ENCODE results near the gene ICAM1.
"Not testable (repeated sequence)": the region's sequence is repeated elsewhere in the genome, so short reads cannot be mapped to it uniquely, and the experiment has no call there.

DNA sequence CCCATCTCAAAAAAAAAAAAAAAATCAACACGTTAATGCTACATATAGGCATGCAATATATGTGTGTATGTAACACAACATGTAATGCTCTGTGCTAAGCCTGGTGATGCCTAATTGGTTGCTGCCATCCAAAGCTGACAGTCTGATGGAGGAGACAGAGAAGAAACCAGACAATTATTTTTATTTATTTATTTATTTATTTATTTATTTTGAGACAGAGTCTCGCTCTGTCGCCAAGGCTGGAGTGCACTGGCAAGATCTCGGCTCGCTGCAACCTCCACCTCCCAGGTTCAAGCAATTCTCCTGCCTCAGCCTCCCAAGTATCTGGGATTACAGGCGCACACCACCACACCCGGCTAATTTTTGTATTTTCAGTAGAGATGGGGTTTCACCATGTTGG is 35.5 kb upstream of the ICAM1 start:
- TF ChIP-seq CTCF, POLR2A (IDR thresholded peaks at IDR 0.05): not testable (repeated sequence)

Data from vagina (tissue), 2 donors.